Measurements from ENCODE around the gene ANKRD23.

ANKRD23 gene

DNA sequence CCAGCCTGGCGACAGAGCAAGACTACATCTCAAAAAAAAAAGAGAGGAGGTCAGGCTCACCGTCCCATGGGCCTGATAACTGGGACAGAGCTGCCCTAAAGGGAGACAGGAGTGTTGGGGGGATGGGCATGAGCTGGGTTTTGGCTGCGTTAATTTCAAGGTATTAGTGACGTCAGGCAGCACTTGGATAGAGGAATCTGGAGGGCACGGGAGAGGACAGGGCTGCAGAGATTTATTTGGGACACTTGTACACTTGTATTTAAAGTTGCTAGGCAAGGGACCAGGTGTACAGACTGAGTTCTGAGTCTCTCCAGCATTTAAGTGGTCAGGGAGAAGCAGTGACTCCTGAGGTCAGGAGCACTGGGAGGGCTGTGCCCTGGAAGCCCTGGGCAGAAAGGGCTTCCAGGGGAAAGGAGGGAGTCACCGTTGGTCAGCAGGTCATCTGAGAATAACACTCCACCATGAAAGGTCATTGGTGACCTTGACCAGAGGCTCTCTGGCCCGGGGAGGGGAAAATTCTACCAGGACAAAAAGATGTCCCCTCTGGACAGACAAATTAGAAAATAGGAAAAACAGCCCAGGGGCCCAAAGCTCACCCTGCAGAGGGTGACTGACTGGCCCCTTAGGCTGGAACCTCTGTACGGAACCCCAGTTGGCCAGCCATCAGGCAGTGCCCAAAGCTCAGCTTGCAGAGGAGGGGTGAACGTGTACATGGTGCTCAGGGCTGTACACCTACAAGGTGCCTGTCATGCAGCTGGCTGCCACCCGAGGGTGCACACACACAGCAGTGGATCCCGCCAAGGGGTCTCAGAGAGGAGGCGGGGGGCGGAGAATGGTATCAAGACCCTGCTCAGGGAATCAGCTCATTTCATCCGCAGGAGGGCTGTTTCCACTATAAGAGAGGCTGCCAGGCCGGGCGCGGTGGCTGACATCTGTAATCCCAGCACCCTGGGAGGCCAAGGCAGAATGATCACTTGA lies 50.8 kb downstream of the ANKRD23 start:
- no peak for DNase-seq

DNA sequence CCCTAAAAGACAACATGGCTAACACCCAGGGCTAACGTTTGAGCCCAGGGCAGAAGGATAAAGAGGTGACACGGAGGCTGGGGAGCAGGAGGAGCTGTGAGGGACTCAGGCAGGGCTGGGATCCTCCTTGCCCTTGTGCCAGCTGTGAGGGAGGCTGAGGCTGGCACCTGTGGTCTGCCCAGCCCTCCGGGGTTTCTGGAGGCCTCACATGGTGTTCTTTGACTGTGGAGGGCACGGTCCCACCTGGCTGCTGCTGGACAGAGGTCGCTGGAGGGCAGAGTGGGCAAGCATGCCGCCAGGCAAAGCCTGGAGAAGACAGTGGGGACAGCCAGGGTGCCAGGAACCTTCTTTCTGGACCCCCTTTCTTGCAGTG lies 54.6 kb downstream of the ANKRD23 start:
- DNase-seq = no peak

DNA sequence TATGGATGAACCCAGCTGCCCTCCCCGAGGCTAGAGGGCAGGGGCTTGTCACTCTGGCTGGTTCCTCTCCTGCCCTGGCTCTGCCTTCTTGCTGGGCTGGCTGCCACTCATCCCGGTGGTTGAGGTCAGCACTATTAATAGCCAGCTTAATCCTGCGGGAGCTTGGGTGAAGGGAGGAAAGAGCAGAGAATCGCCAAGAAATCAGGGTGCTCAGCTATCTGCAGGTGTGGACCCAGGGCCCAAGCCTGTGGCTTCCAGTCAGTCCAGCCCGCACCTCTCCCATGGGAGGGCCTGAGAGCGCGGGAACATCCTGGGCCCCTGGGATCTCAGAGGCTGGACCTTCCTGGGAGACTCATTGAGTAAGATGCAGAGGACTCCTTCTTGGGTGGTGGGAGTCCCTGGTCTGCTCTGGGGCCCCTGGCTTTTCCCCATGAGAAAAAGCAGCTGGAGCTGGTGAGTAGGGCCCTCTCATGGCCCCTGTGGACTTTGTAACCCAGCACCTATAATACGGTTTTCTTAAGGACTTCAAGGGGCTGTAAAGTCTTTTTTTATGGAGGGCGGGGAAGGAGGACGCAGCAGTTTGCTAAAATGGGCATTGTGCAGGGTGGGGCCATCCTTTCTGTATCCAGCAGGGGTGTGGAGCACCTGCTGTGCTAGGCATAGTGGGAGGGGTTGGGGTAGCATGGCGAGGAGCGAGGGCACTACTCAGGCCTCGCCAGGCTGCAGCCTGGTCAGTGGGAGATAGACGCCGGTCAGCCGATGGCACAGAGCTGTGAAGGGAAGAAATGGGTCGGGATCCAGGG lies 55.2 kb downstream of the ANKRD23 start:
- no peak for DNase-seq
